Type B pancreatic cell (in vitro differentiated cells): ENCODE data around the gene ALDH1A3. TPM values are rescaled to one million over a fixed set of nuclear protein-coding genes. Genes with fewer than 3 reads are reported as not detected.

Experiments used
- DNase-seq: peaks from one replicate; pipeline ENCODE4 v3.0.0; 2021; ENCODE audit warnings: mixed read lengths; ENCODE audit not compliant: unreplicated experiment; ENCODE audit errors: extremely low spot score
- H3K27ac Mint-ChIP-seq: 2 replicates; pipeline ENCODE4 v1.8.0; 2021; ENCODE audit warnings: mild to moderate bottlenecking, mixed read lengths
- H3K27me3 Mint-ChIP-seq: 2 replicates; pipeline ENCODE4 v1.8.0; 2021; ENCODE audit warnings: mixed read lengths
- H3K36me3 Mint-ChIP-seq: 2 replicates; pipeline ENCODE4 v1.8.0; 2021; ENCODE audit warnings: mixed read lengths
- H3K4me1 Mint-ChIP-seq: one replicate; pipeline ENCODE4 v1.8.0; 2021; ENCODE audit warnings: mixed read lengths; ENCODE audit not compliant: unreplicated experiment
- H3K4me3 Mint-ChIP-seq: 2 replicates; pipeline ENCODE4 v1.8.0; 2021; ENCODE audit warnings: mild to moderate bottlenecking, mixed read lengths
- H3K9me3 Mint-ChIP-seq: 2 replicates; pipeline ENCODE4 v1.8.0; 2021; ENCODE audit warnings: mixed read lengths
- total RNA-seq: library from RNA; stranded (reverse); gene quantifications from 2 replicates; pipeline ENCODE4 v1.2.1, GENCODE V29; 2021; ENCODE audit warnings: low replicate concordance
- TF ChIP-seq, protein P1 (sequence below): fragments of 200-600 bp; sonication (generic); conservative IDR thresholded peaks from 2 replicates; pipeline ENCODE4 v1.5.0; 2021; ENCODE audit warnings: antibody characterized with exemption, mild to moderate bottlenecking

Gene ALDH1A3
- total RNA-seq, 1 donor from 2014 or later: 13.0 TPM

DNA sequence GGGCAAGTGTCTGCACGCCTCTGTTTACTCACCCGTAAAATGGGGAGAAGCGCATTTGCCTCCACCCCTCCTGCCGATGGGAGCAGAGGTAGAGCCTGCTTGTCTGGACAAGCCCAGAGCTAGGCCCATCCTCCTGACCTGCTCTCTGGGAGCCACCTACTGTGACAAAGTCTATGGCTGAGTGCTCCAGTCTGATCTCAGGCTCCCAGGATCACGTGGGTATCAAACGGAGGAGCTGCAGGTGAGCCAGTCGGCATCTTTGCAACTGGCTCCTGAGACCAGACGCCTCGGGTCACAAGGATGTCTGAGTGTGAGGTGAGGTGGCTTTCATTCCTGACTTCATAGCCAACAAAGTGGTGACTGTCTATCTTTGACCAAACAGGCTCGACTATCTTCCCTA lies 2.1 kb upstream of the ALDH1A3 start:
- H3K4me3 Mint-ChIP-seq: no peak overlapping the region
- no peak overlapping the region for H3K27ac Mint-ChIP-seq
- TF ChIP-seq, protein P1, sequence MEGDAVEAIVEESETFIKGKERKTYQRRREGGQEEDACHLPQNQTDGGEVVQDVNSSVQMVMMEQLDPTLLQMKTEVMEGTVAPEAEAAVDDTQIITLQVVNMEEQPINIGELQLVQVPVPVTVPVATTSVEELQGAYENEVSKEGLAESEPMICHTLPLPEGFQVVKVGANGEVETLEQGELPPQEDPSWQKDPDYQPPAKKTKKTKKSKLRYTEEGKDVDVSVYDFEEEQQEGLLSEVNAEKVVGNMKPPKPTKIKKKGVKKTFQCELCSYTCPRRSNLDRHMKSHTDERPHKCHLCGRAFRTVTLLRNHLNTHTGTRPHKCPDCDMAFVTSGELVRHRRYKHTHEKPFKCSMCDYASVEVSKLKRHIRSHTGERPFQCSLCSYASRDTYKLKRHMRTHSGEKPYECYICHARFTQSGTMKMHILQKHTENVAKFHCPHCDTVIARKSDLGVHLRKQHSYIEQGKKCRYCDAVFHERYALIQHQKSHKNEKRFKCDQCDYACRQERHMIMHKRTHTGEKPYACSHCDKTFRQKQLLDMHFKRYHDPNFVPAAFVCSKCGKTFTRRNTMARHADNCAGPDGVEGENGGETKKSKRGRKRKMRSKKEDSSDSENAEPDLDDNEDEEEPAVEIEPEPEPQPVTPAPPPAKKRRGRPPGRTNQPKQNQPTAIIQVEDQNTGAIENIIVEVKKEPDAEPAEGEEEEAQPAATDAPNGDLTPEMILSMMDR: no peak
- peaks cover 85% of the 10 kb centered on the region for H3K27me3 Mint-ChIP-seq
- no peak for DNase-seq
- no peaks in the 10 kb centered on the region for H3K36me3 Mint-ChIP-seq
- H3K9me3 Mint-ChIP-seq: no peaks in the 10 kb centered on the region
- H3K4me1 Mint-ChIP-seq: peaks cover 5% of the 10 kb centered on the region

DNA sequence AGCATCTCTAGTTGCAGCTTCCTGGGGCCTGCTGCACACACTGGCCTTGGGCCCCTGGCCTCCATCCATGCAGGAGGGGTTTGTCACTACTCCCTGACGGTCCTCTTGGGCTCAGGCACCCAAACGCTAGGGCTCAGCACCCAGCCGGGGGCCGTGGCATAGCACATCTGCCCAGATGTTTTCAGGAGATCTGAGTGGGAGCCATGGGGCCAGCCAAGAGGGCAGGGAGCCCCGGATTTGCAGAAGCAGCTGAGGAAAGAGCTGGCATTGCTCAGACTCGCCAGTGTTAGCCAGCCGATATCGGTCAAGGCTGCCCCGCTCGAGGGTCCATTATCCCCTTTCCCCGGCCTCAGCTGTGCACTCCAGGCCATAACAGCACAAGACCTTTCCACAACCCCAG lies 1.5 kb upstream of the ALDH1A3 start:
- TF ChIP-seq, protein P1: no peak
- DNase-seq: no peak
- H3K9me3 Mint-ChIP-seq: no peaks in the 10 kb centered on the region
- H3K36me3 Mint-ChIP-seq: no peaks in the 10 kb centered on the region
- H3K27ac Mint-ChIP-seq: no peak overlapping the region
- peaks cover 85% of the 10 kb centered on the region for H3K27me3 Mint-ChIP-seq
- H3K4me3 Mint-ChIP-seq: peak overlapping the region; percentile 90
- peaks cover 4% of the 10 kb centered on the region for H3K4me1 Mint-ChIP-seq

DNA sequence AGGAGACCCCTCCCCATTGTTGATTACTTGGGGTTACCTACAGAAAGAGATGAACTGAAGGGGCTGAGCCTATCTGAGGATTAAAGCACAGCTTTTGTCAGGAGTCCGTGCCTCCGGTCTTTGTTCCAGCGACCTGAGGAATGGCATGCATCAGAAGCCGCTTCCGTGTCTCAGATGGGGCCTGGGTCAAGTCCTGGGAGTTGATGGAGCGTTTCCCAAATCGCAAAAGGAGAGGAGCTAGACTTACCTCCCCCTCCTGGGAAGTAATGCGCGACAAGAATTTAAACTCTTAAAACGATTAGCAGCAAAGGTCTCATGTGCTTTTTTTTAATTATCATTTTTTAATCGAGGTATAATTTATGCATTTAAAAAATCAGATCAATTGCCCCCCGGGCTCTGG lies 983 bp upstream of the ALDH1A3 start:
- no peak for DNase-seq
- Mint-ChIP-seq H3K9me3 (no peaks in the 10 kb centered on the region), H3K27me3 (peaks cover 88% of the 10 kb centered on the region), H3K27ac (no peak overlapping the region), H3K4me1 (peaks cover 5% of the 10 kb centered on the region), H3K4me3 (peak overlapping the region; percentile 90), H3K36me3 (no peaks in the 10 kb centered on the region)
- TF ChIP-seq, protein P1: no peak

DNA sequence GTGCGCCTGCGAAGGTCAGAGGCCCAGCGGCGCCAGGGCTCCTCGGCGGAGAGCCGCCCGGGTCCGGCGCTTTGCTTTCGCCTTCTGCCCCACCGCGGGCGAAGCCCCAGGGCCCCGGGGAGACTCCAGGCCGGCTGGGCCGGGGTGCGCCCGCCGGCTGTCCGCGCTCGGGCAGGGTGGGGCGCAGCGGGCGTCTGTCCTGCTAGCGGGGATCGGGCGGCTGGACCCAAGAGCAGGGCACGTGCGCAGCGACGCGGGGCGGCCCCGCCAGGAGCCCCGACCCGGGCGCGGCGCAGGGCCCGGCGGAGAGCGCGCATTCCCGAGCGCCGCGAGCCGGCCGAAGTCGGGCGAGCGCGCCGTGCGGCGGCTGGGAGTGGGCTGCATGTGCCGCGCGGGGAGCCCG lies 569 bp upstream of the ALDH1A3 start:
- peak overlapping the region; percentile 90 for H3K4me3 Mint-ChIP-seq
- H3K9me3 Mint-ChIP-seq: no peaks in the 10 kb centered on the region
- H3K36me3 Mint-ChIP-seq: no peaks in the 10 kb centered on the region
- no peak overlapping the region for H3K27ac Mint-ChIP-seq
- H3K4me1 Mint-ChIP-seq: peaks cover 5% of the 10 kb centered on the region
- no peak for DNase-seq
- peaks cover 88% of the 10 kb centered on the region for H3K27me3 Mint-ChIP-seq
- TF ChIP-seq, protein P1: no peak

DNA sequence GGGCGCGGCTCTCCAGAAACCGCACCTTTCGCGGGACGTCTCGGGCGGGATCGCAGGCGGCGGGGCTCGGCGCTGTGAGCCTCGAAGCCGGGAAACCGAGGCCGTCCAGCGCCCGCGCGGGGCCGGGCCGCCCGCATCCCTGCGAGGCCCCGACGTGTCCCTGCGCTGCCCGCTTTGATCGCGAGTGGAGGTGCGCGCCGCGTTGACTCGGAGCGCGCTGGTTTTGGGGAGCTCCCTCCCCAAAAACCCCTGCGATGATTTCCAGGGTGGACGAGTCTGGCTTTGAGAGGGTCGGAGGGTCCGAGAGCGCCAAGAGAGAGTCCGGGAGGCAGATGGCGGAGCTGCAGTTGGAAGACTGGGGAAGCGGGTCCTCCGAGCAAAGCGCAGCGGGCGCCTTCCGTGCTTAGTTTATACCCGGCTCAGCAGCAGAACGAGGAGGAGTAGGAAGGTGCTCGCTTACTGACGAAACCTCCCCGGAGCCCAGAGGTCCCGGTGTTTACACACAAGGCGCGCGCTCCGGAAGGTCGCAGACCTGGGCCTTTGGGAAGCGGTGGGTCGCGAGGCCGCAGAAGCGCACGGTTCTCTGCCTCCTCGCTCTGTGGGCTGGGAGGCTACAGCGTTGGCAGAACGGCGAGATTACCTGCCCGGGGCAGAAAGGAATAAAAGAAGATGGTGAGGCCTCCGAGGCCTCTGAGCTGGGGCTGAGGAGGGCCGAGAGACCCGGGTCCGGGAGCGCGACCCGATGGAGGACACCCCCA lies 687 bp downstream of the ALDH1A3 start:
- no peak overlapping the region for H3K27ac Mint-ChIP-seq
- no peaks in the 10 kb centered on the region for H3K9me3 Mint-ChIP-seq
- H3K36me3 Mint-ChIP-seq: no peaks in the 10 kb centered on the region
- H3K4me1 Mint-ChIP-seq: peaks cover 8% of the 10 kb centered on the region
- peaks cover 88% of the 10 kb centered on the region for H3K27me3 Mint-ChIP-seq
- DNase-seq: no peak
- peak overlapping the region; percentile 85 for H3K4me3 Mint-ChIP-seq
- TF ChIP-seq, protein P1: no peak
